Ovary (tissue), 3 donors: ENCODE data around the gene ARMC2.

Experiments used
- CTCF ChIP-seq, 3 donors: fragments of 450-650 bp in 2 of 3; fragments of 200-600 bp in 1 of 3; IDR thresholded peaks; one replicate each; pipeline versions ENCODE4 v1.5.1 to v1.8.0; 2016 to 2022; ENCODE audit warnings: antibody characterized with exemption in 3 of 3, mild to moderate bottlenecking in 1 of 3
- EP300 ChIP-seq: sonication (generic); formaldehyde crosslinking; IDR thresholded peaks from one replicate; pipeline ENCODE4 v1.6.1; 2017; ENCODE audit warnings: antibody characterized with exemption
- donor health status: DM: no; HTN: no; CAD: no.

DNA sequence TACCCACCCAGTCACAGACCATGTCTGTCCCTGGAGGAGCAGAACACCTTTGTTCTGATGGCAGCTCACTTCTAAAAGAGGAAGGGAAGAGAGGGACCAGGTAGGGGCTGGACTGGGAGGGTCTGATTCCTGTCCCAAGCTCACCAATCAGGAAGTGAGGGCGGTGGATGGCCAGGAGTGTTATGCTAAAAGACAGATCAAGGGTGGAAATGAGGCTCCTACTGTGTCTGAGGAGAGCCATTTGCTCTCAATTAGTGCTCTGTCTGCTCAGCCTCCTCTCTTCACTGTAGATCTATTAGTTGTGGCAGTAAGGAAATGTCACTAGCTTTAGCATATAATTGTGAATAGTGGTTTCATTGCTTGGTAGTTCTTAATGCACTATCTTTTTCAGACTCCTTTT, 72.5 kb downstream of the ARMC2 start:
- TF ChIP-seq EP300 (no peak), CTCF (IDR thresholded peaks at IDR 0.05) (no peak)
